Left ventricle myocardium superior (tissue), 1 donor: ENCODE data around the gene LRRC3B. TPM values are rescaled to one million over a fixed set of nuclear protein-coding genes. Genes with fewer than 3 reads are reported as not detected.

Source experiments
- ATAC-seq: fragments of 200-7000 bp; cut with Tn5 transposase; one replicate; pipeline ENCODE4 v1.9.1; 2020; ENCODE audit warnings: mild to moderate bottlenecking, moderate library complexity
- DNase-seq: peaks from one replicate; pipeline ENCODE4 v3.0.0-alpha.2; 2020
- intact Hi-C: fragments of 100-400 bp; cut with micrococcal nuclease; formaldehyde crosslinking; loops from one replicate; pipeline ENCODE4 v1.11.0; 2022
- total RNA-seq: library from RNA; stranded (reverse); fragmentation: NEBNext Ultra II Directional; extraction: Animal tissue kit (Norgen Biotek cat#: 25700); gene quantifications from one replicate; pipeline ENCODE4 v1.2.1, GENCODE V29; 2021
- donor health status: DM: no; HTN: yes; CAD: no; lungs with severe emphysema.

LRRC3B gene
- total RNA-seq, 1 donor from 2014 or later, result 0.10 TPM

- DNase-seq (no peak), ATAC-seq (no peak)
- intact Hi-C loops, result no loop called here
Observed at GRCh38 chr3:26627080-26627479, 4.5 kb downstream of the LRRC3B start.

GRCh38 chr3:26628915-26629314 lies 6.3 kb downstream of the LRRC3B start:
- ATAC-seq (no peak), DNase-seq (no peak)
- intact Hi-C loops, result no loop called here

GRCh38 chr3:26630669-26631389 lies 8.3 kb downstream of the LRRC3B start:
- ATAC-seq, result no peak
- no peak for DNase-seq
- intact Hi-C loops, result no loop called here

- intact Hi-C loops, result no loop called here
- ATAC-seq, result no peak
- no peak for DNase-seq
Observed at GRCh38 chr3:26631390-26631738, 8.8 kb downstream of the LRRC3B start.

GRCh38 chr3:26634601-26635000 lies 12.0 kb downstream of the LRRC3B start:
- no peak for ATAC-seq
- DNase-seq, result no peak
- intact Hi-C loops, result no loop called here

- ATAC-seq (no peak), DNase-seq (no peak)
- intact Hi-C loops, result no loop called here
Observed at GRCh38 chr3:26636096-26636727, 13.6 kb downstream of the LRRC3B start.

- no peak for ATAC-seq
- no peak for DNase-seq
- intact Hi-C loops, result no loop called here
Observed at GRCh38 chr3:26637698-26638097, 15.1 kb downstream of the LRRC3B start.

GRCh38 chr3:26638113-26638512 lies 15.5 kb downstream of the LRRC3B start:
- DNase-seq, result no peak
- intact Hi-C loops, result no loop called here
- no peak for ATAC-seq

- intact Hi-C loops, result no loop called here
- DNase-seq, result no peak
- no peak for ATAC-seq
Observed at GRCh38 chr3:26639339-26639738, 16.8 kb downstream of the LRRC3B start.

- DNase-seq (no peak), ATAC-seq (no peak)
- intact Hi-C loops, result no loop called here
Observed at GRCh38 chr3:26647078-26647477, 24.5 kb downstream of the LRRC3B start.

GRCh38 chr3:26648461-26648860 lies 25.9 kb downstream of the LRRC3B start:
- no peak for ATAC-seq
- intact Hi-C loops, result no loop called here
- DNase-seq, result no peak

GRCh38 chr3:26652164-26652563 lies 29.6 kb downstream of the LRRC3B start:
- ATAC-seq, result peak; percentile 94
- intact Hi-C loops, result no loop called here
- DNase-seq, result peak; percentile 68

- DNase-seq (no peak), ATAC-seq (no peak)
- intact Hi-C loops, result no loop called here
Observed at GRCh38 chr3:26653811-26654425, 31.3 kb downstream of the LRRC3B start.

- ATAC-seq (no peak), DNase-seq (no peak)
- intact Hi-C loops, result no loop called here
Observed at GRCh38 chr3:26655231-26655630, 32.7 kb downstream of the LRRC3B start.

GRCh38 chr3:26657348-26657976 lies 34.9 kb downstream of the LRRC3B start:
- intact Hi-C loops, result no loop called here
- no peak for DNase-seq
- no peak for ATAC-seq

GRCh38 chr3:26668171-26668570 lies 45.6 kb downstream of the LRRC3B start:
- intact Hi-C loops, result no loop called here
- ATAC-seq (no peak), DNase-seq (no peak)

- intact Hi-C loops, result no loop called here
- DNase-seq (no peak), ATAC-seq (no peak)
Observed at GRCh38 chr3:26668696-26669095, 46.1 kb downstream of the LRRC3B start.

- DNase-seq, result no peak
- intact Hi-C loops, result no loop called here
Observed at GRCh38 chr3:26675336-26675735, 52.8 kb downstream of the LRRC3B start.

GRCh38 chr3:26681632-26682031 lies 59.1 kb downstream of the LRRC3B start:
- DNase-seq (no peak), ATAC-seq (no peak)
- intact Hi-C loops, result no loop called here

More at GRCh38 chr3:26675336-26675735, 52.8 kb downstream of the LRRC3B start:
- ATAC-seq, result no peak

GRCh38 chr3:26682406-26682805 lies 59.8 kb downstream of the LRRC3B start:
- intact Hi-C loops, result no loop called here
- DNase-seq (no peak), ATAC-seq (no peak)
